ENCODE data around the gene XPC. TPM values are rescaled to one million over a fixed set of nuclear protein-coding genes. Genes with fewer than 3 reads are reported as not detected.

The XPC gene
- total and polyA plus RNA-seq, 7 donors: 8.1 to 37.5 (median 30.3) TPM

DNA sequence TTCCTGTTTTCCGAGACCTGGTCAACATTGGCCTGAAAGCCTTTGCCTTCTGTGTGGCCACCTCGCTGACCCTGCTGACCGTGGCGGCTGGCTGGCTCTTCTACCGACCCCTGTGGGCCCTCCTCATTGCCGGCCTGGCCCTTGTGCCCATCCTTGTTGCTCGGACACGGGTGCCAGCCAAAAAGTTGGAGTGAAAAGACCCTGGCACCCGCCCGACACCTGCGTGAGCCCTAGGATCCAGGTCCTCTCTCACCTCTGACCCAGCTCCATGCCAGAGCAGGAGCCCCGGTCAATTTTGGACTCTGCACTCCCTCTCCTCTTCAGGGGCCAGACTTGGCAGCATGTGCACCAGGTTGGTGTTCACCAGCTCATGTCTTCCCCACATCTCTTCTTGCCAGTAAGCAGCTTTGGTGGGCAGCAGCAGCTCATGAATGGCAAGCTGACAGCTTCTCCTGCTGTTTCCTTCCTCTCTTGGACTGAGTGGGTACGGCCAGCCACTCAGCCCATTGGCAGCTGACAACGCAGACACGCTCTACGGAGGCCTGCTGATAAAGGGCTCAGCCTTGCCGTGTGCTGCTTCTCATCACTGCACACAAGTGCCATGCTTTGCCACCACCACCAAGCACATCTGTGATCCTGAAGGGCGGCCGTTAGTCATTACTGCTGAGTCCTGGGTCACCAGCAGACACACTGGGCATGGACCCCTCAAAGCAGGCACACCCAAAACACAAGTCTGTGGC, 36.6 kb downstream of the XPC start:
- H3K27me3 ChIP-seq: no peaks in the 10 kb centered on the region
- intact Hi-C loops (cut with DNase I): loop anchor here (10.0 kb wide), 1 partner anchor 1477 kb away; the partner anchor contains the start of gene RAF1
- peaks cover 6 to 72% (median 19%) of the 10 kb centered on the region in 4 donors for H3K36me3 ChIP-seq
- 90 to 93% methylated on average over 19 of the region's 19 CpGs for WGBS, 2 donors
- TF ChIP-seq EP300 (IDR thresholded peaks at IDR 0.05) (no peak), POLR2A (IDR thresholded peaks at IDR 0.05) (no peak), POLR2AphosphoS5 (IDR thresholded peaks at IDR 0.05) (peak in 1 of 4 donors; percentile 6)
- TF ChIP-seq, protein P1, sequence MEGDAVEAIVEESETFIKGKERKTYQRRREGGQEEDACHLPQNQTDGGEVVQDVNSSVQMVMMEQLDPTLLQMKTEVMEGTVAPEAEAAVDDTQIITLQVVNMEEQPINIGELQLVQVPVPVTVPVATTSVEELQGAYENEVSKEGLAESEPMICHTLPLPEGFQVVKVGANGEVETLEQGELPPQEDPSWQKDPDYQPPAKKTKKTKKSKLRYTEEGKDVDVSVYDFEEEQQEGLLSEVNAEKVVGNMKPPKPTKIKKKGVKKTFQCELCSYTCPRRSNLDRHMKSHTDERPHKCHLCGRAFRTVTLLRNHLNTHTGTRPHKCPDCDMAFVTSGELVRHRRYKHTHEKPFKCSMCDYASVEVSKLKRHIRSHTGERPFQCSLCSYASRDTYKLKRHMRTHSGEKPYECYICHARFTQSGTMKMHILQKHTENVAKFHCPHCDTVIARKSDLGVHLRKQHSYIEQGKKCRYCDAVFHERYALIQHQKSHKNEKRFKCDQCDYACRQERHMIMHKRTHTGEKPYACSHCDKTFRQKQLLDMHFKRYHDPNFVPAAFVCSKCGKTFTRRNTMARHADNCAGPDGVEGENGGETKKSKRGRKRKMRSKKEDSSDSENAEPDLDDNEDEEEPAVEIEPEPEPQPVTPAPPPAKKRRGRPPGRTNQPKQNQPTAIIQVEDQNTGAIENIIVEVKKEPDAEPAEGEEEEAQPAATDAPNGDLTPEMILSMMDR (IDR thresholded peaks at IDR 0.05): no peak
- H3K27ac ChIP-seq: peak overlapping the region; percentile 12 to 92 (median 84)
- H3K4me3 ChIP-seq: no peak overlapping the region
- no peak for DNase-seq
- no peaks in the 10 kb centered on the region for H3K9me3 ChIP-seq
- H3K4me1 ChIP-seq: peaks cover 0 to 59% (median 44%) of the 10 kb centered on the region in 4 donors

DNA sequence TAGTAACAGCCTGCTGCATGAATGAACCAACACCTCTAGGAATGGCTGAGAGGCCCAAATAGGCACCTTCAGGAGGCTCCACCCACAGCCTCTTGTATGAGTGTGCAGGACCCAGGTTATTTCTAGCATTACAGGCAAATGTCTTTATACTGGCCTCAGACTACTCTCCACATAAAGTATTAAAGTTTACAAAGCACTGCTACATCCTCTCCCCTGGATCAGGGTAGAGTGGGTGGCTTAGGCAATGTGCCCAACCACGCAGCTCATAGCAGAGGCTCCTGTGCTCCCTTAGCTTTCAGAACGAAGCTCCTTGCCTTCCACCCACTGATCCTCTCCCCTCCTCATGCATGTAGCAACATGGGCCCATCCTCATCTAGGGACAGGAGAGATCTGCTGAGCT, 37.3 kb downstream of the XPC start:
- no peaks in the 10 kb centered on the region for H3K9me3 ChIP-seq
- intact Hi-C loops (cut with DNase I): loop anchor here (10.0 kb wide), 1 partner anchor 1476 kb away; the partner anchor contains the start of gene RAF1
- 76 to 81% methylated on average over 2 of the region's 2 CpGs for WGBS, 2 donors
- H3K4me1 ChIP-seq: peaks cover 0 to 53% (median 39%) of the 10 kb centered on the region in 4 donors
- no peaks in the 10 kb centered on the region for H3K27me3 ChIP-seq
- H3K27ac ChIP-seq: peak overlapping the region in 2 of 4 donors; percentile 81 to 87
- peaks cover 10 to 72% (median 22%) of the 10 kb centered on the region in 4 donors for H3K36me3 ChIP-seq
- no peak overlapping the region for H3K4me3 ChIP-seq
- DNase-seq: no peak
- TF ChIP-seq POLR2AphosphoS5 (IDR thresholded peaks at IDR 0.05) (no peak), POLR2A (IDR thresholded peaks at IDR 0.05) (no peak), EP300 (IDR thresholded peaks at IDR 0.05) (no peak)
- TF ChIP-seq, protein P1 (IDR thresholded peaks at IDR 0.05): no peak

DNA sequence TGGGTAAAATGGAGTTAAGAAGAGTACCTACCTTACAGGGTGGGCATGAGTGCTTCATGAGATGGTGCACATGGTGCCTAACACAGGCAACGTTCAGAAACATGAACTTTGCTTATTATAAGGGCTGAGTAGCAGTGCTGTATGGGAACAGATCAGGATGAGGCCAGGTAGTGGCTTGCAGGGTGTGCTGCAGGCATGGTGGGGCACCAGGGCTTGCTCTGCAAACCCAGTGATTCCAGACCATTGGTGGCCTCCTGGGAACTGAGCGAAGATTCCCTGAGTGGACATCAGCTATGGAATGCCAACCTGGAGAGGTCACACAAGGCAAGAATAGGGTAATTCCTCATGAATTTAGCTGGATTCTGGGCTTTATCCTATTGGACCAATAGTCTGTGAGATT, 37.7 kb downstream of the XPC start:
- TF ChIP-seq POLR2AphosphoS5 (IDR thresholded peaks at IDR 0.05): peak in 1 of 4 donors; percentile 8
- no peak for TF ChIP-seq POLR2A (IDR thresholded peaks at IDR 0.05)
- H3K4me1 ChIP-seq: peaks cover 0 to 48% (median 35%) of the 10 kb centered on the region in 4 donors
- H3K27me3 ChIP-seq: no peaks in the 10 kb centered on the region
- H3K36me3 ChIP-seq: peaks cover 10 to 72% (median 25%) of the 10 kb centered on the region in 4 donors
- no peak overlapping the region for H3K4me3 ChIP-seq
- peak overlapping the region in 2 of 4 donors; percentile 10 to 81 for H3K27ac ChIP-seq
- 84 to 88% methylated on average over 2 of the region's 2 CpGs for WGBS, 2 donors
- intact Hi-C loops (cut with DNase I): loop anchor here (10.0 kb wide), 1 partner anchor 1476 kb away; the partner anchor contains the start of gene RAF1
- DNase-seq: no peak
- H3K9me3 ChIP-seq: no peaks in the 10 kb centered on the region

DNA sequence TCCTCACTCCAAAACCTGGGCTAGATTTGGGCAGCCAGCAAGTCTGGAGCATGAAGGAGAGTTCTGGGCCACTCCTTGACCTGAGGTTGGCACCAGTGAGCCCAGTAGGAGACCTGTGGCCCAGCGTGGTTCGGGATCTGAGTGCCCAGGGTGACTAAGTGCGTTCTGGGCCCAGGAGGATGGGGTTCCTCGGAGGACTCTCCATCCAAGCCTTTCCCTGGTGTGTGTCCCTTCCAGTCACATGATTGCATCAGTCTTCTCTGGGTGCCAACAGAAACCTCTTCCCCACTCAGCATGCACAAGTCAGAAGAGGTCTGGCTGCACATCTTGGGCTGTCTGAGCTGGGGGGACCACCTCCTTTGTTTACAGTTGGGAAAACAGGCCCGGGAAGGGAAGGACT, 38.6 kb downstream of the XPC start:
- DNase-seq: no peak
- H3K4me1 ChIP-seq: peaks cover 0 to 39% (median 26%) of the 10 kb centered on the region in 4 donors
- no peak overlapping the region for H3K4me3 ChIP-seq
- intact Hi-C loops (cut with DNase I): loop anchor here (10.0 kb wide), 1 partner anchor 1475 kb away; the partner anchor contains the start of gene RAF1
- peaks cover 16 to 81% (median 34%) of the 10 kb centered on the region in 4 donors for H3K36me3 ChIP-seq
- 87 to 91% methylated on average over 5 of the region's 5 CpGs for WGBS, 2 donors
- TF ChIP-seq, protein P1 (IDR thresholded peaks at IDR 0.05): no peak
- no peak for TF ChIP-seq EP300 (IDR thresholded peaks at IDR 0.05)
- no peak for TF ChIP-seq POLR2A (IDR thresholded peaks at IDR 0.05)
- TF ChIP-seq POLR2AphosphoS5 (IDR thresholded peaks at IDR 0.05): no peak
- H3K27me3 ChIP-seq: no peaks in the 10 kb centered on the region
- H3K9me3 ChIP-seq: no peaks in the 10 kb centered on the region
- peak overlapping the region in 1 of 4 donors; percentile 81 for H3K27ac ChIP-seq
